OCI-LY3 (cell line): ENCODE results near the gene TULP4.

Experiments used
- CTCF ChIP-seq: fragments of 200-600, 300-600 bp; sonication (generic); IDR thresholded peaks from 2 replicates; pipeline ENCODE4 v1.5.1; 2014; ENCODE audit warnings: antibody characterized with exemption, low read length, low read depth
- EZH2phosphoT487 ChIP-seq: fragments of 200-600 bp; shearing (Covaris generic); IDR thresholded peaks from 2 replicates; pipeline ENCODE4 v1.6.1; 2018; ENCODE audit warnings: antibody characterized with exemption, mixed run types, low read depth

GRCh38 chr6:158503846-158504245 is 191.6 kb downstream of the TULP4 start:
- TF ChIP-seq CTCF (no peak), EZH2phosphoT487 (no peak)
